ENCODE measurements around the gene TMEM31.

TMEM31 gene

DNA sequence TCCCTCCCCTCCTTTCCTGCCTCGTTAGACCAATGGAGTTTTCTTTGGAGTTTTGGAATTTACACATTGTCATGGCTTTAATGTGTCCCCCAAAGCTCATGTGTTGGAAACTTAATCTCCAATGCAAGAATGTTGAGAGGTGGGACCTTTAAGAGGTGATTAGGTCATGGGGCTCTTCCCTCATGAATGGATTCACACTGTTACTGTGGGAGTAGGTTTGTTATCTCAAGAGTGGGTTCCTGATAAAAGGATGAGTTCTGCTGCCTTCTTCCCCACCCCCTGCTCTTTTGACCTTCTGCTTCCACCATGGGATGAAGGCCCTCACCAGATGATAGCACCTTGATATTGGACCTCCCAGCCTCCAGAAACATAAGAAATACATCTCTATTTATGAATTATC, 41.0 kb upstream of the TMEM31 start:
- H3K4me3 ChIP-seq (ENCODE audit: low read depth, low read length): no peak overlapping the region
- ChIA-PET CTCF (interaction anchor here (0.6 kb wide), 1 partner anchor 166 kb away, joined by 5 read pairs; no protein-coding TSS in a partner anchor), POLR2A (no interaction called here)
- H3K27ac ChIP-seq (ENCODE audit: extremely low read depth, low read depth, low read length): no peak overlapping the region
- no peaks in the 10 kb centered on the region for H3K9me3 ChIP-seq (ENCODE audit: control insufficient read depth, insufficient read depth, low read depth, low read length)
- H3K36me3 ChIP-seq (ENCODE audit: control insufficient read depth in 2 of 2, insufficient read depth in 1 of 2, low read length in 2 of 2): no peaks in the 10 kb centered on the region
- no peak for TF ChIP-seq ZBTB48 (tag by site-specific recombination; IDR thresholded peaks at IDR 0.05)
- TF ChIP-seq, protein P1, sequence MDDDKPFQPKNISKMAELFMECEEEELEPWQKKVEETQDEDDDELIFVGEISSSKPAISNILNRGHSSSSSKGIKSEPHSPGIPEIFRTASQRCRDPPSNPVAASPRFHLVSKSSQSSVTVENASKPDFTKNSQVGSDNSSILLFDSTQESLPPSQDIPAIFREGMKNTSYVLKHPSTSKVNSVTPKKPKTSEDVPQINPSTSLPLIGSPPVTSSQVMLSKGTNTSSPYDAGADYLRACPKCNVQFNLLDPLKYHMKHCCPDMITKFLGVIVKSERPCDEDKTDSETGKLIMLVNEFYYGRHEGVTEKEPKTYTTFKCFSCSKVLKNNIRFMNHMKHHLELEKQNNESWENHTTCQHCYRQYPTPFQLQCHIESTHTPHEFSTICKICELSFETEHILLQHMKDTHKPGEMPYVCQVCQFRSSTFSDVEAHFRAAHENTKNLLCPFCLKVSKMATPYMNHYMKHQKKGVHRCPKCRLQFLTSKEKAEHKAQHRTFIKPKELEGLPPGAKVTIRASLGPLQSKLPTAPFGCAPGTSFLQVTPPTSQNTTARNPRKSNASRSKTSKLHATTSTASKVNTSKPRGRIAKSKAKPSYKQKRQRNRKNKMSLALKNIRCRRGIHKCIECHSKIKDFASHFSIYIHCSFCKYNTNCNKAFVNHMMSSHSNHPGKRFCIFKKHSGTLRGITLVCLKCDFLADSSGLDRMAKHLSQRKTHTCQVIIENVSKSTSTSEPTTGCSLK (tag by site-specific recombination; IDR thresholded peaks at IDR 0.05): no peak
- peak; percentile 65; the same call in 1 of the 2 replicates for TF ChIP-seq EGR2 (tag by site-specific recombination; IDR thresholded peaks at IDR 0.05; ENCODE audit: low read depth)
- TF ChIP-seq, protein P2, sequence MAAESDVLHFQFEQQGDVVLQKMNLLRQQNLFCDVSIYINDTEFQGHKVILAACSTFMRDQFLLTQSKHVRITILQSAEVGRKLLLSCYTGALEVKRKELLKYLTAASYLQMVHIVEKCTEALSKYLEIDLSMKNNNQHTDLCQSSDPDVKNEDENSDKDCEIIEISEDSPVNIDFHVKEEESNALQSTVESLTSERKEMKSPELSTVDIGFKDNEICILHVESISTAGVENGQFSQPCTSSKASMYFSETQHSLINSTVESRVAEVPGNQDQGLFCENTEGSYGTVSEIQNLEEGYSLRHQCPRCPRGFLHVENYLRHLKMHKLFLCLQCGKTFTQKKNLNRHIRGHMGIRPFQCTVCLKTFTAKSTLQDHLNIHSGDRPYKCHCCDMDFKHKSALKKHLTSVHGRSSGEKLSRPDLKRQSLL (tag by site-specific recombination; IDR thresholded peaks at IDR 0.05): no peak
- peak; percentile 12; the same call in 1 of the 2 replicates for TF ChIP-seq ZFHX2 (tag by site-specific recombination; conservative IDR thresholded peaks at IDR 0.05)
- H3K4me1 ChIP-seq (ENCODE audit: control insufficient read depth, insufficient read depth, low read length): no peaks in the 10 kb centered on the region

DNA sequence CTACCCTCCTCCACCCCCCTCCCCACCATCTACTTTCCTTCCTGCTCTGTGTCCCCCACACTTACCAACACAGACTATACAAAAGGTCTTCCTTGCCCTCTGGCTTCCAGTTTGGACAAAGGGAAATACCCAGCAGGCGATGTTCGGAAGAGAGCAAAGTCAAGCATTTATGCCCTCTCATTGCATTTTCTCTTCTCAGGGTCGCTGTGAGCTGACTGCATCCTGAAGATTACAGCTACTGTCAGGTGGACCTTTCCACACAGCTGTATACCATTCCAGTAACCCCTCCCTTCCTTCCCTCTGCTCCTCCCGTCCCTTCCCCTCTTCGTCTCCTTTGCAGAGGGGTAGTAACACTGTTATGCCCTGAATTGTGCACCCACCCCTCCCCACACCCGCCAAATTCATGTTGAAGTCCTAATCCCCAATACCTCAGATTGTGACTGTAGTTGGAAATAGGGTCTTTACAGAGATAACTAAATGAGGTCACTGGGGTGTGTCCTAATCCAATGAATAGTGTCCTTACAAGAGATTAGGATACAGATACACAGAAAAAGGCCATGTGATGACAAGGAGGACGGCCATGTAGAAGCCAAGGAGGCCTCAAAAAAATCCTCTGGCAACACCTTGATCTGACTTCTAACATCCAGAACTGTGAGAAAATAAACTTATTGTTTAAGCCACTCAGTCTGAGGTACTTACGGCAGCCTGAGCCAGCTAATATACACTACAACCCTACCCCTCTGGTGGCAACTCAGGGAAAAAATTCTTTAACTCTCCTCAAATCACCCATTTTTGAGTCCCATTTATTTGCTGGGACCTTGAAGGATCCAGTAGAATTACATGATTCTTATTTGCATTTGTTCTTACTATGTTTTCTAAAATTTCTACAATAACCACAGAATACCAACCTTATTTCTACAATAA, 35.9 kb upstream of the TMEM31 start:
- CTCF ChIA-PET: interaction anchor here (0.6 kb wide), 1 partner anchor 39 kb away, joined by 6 read pairs; no protein-coding TSS in a partner anchor
- Histone ChIP-seq H3K36me3 (ENCODE audit: control insufficient read depth in 2 of 2, insufficient read depth in 1 of 2, low read length in 2 of 2) (peaks cover 13 to 45% of the 10 kb centered on the region in 2 experiments), H3K4me3 (ENCODE audit: low read depth, low read length) (no peak overlapping the region), H3K9me3 (ENCODE audit: control insufficient read depth, insufficient read depth, low read depth, low read length) (no peaks in the 10 kb centered on the region), H3K27ac (ENCODE audit: extremely low read depth, low read depth, low read length) (no peak overlapping the region), H3K4me1 (ENCODE audit: control insufficient read depth, insufficient read depth, low read length) (no peaks in the 10 kb centered on the region)
- TF ChIP-seq ZNF654 (tag by site-specific recombination; IDR thresholded peaks at IDR 0.05; ENCODE audit: low read depth) (no peak), ZNF341 (tag by site-specific recombination; IDR thresholded peaks at IDR 0.05; ENCODE audit: low read depth) (no peak), ZNF776 (tag by site-specific recombination; IDR thresholded peaks at IDR 0.05; ENCODE audit: borderline replicate concordance) (no peak), KLF1 (tag by site-specific recombination; IDR thresholded peaks at IDR 0.05) (0 out of 2 replicates have a peak, but pooled peaks have one; percentile 30), ZNF600 (tag by site-specific recombination; IDR thresholded peaks at IDR 0.05) (peak; percentile 23; the same call in 1 of the 2 replicates), ZNF211 (tag by site-specific recombination; IDR thresholded peaks at IDR 0.05; ENCODE audit: low read depth) (no peak)
- POLR2A ChIA-PET: no interaction called here

DNA sequence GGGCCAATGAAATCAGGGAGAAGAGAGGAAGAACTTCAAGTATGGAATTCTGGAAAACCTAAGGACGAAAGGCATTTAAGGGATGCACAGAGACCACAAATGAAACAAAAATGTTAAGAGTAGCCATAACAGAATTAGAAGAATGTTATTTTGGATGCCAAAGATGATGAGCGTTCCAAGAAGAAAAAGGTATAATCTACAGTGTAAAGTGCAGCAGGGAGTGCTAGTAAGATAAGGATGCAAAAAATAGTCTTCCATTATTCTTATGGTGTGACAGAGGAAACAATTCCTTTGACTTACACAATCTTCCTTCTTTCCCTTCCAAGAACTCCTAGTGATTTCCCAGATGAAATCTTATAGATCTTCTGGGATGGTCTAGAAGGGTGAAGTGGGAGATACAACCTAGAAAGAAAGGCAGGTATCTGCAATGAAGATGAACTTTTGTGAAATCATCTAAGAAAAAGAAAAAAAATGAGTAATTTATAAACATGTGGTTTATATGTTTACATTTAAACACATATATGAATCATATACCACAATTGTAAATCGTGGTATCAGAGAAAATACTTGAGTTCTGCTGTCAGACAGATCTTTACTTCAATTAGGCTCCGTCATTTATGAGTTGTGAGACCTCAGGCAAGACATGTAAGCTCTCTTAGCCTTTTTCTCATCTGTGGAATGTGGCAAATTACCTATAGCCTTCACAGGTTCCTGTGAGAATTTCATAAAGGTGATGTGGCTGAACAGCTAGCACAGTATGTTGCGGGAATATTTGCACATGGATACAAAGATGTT, 32.3 kb upstream of the TMEM31 start:
- H3K36me3 ChIP-seq (ENCODE audit: control insufficient read depth in 2 of 2, insufficient read depth in 1 of 2, low read length in 2 of 2): peaks cover 38 to 79% of the 10 kb centered on the region in 2 experiments
- H3K27ac ChIP-seq (ENCODE audit: extremely low read depth, low read depth, low read length): no peak overlapping the region
- ChIA-PET POLR2A (no interaction called here), CTCF (no interaction called here)
- no peak overlapping the region for H3K4me3 ChIP-seq (ENCODE audit: low read depth, low read length)
- no peaks in the 10 kb centered on the region for H3K4me1 ChIP-seq (ENCODE audit: control insufficient read depth, insufficient read depth, low read length)
- no peaks in the 10 kb centered on the region for H3K9me3 ChIP-seq (ENCODE audit: control insufficient read depth, insufficient read depth, low read depth, low read length)
- TF ChIP-seq, protein P3, sequence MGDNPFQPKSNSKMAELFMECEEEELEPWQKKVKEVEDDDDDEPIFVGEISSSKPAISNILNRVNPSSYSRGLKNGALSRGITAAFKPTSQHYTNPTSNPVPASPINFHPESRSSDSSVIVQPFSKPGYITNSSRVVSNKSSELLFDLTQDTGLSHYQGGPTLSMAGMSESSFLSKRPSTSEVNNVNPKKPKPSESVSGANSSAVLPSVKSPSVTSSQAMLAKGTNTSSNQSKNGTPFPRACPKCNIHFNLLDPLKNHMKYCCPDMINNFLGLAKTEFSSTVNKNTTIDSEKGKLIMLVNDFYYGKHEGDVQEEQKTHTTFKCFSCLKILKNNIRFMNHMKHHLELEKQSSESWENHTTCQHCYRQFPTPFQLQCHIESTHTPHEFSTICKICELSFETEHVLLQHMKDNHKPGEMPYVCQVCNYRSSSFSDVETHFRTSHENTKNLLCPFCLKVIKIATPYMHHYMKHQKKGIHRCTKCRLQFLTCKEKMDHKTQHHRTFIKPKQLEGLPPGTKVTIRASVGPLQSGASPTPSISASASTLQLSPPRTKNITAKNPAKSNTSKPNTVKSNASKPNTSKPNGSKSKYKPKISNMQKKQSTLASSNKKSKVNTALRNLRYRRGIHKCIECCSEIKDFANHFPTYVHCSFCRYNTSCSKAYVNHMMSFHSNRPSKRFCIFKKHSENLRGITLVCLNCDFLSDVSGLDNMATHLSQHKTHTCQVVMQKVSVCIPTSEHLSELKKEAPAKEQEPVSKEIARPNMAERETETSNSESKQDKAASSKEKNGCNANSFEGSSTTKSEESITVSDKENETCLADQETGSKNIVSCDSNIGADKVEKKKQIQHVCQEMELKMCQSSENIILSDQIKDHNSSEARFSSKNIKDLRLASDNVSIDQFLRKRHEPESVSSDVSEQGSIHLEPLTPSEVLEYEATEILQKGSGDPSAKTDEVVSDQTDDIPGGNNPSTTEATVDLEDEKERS (tag by site-specific recombination; IDR thresholded peaks at IDR 0.05): no peak
- no peak for TF ChIP-seq ZNF114 (tag by site-specific recombination; IDR thresholded peaks at IDR 0.05)
- TF ChIP-seq, protein P4, sequence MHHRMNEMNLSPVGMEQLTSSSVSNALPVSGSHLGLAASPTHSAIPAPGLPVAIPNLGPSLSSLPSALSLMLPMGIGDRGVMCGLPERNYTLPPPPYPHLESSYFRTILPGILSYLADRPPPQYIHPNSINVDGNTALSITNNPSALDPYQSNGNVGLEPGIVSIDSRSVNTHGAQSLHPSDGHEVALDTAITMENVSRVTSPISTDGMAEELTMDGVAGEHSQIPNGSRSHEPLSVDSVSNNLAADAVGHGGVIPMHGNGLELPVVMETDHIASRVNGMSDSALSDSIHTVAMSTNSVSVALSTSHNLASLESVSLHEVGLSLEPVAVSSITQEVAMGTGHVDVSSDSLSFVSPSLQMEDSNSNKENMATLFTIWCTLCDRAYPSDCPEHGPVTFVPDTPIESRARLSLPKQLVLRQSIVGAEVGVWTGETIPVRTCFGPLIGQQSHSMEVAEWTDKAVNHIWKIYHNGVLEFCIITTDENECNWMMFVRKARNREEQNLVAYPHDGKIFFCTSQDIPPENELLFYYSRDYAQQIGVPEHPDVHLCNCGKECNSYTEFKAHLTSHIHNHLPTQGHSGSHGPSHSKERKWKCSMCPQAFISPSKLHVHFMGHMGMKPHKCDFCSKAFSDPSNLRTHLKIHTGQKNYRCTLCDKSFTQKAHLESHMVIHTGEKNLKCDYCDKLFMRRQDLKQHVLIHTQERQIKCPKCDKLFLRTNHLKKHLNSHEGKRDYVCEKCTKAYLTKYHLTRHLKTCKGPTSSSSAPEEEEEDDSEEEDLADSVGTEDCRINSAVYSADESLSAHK (tag by site-specific recombination; IDR thresholded peaks at IDR 0.05): no peak
- no peak for TF ChIP-seq ZNF549 (tag by site-specific recombination; IDR thresholded peaks at IDR 0.05)
- TF ChIP-seq, protein P5, sequence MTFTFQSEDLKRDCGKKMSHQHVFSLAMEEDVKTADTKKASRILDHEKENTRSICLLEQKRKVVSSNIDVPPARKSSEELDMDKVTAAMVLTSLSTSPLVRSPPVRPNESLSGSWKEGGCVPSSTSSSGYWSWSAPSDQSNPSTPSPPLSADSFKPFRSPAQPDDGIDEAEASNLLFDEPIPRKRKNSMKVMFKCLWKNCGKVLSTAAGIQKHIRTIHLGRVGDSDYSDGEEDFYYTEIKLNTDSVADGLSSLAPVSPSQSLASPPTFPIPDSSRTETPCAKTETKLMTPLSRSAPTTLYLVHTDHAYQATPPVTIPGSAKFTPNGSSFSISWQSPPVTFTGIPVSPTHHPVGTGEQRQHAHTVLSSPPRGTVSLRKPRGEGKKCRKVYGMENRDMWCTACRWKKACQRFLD (tag by site-specific recombination; IDR thresholded peaks at IDR 0.05): no peak
- TF ChIP-seq GLIS2 (tag by site-specific recombination; IDR thresholded peaks at IDR 0.05): no peak

Data from HEK293 (cell line).